ENCODE data around the gene CSGALNACT2.

Gene CSGALNACT2

DNA sequence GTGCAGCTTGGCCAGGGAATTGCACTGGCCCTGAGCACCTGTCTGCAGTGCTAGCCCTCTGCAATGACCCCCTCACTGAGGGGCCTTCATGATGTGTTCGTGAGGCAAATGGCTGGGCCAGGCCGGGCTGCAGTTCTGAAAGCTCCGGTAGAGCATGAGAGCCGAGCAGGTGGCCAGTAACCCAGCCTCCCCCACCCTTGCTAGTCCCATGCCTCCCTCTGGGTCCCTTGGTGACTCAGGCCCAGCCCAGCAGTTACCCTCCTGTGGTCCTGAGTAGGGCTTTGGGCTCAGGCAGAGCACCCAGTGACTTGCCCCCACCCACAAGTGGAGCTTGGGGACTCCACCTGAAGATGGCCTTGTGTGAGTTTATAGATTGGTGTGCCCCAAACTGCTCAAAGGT, 16.1 kb upstream of the CSGALNACT2 start:
- FAIRE-seq: no peak
- no peak for TF ChIP-seq CTCF (IDR thresholded peaks at IDR 0.05; ENCODE audit: insufficient read depth, missing control alignments)
- no peak for DNase-seq (ENCODE audit: insufficient read length, low spot score)

- no peak for TF ChIP-seq CTCF (IDR thresholded peaks at IDR 0.05; ENCODE audit: insufficient read depth, missing control alignments)
- FAIRE-seq (no peak), DNase-seq (ENCODE audit: insufficient read length, low spot score) (no peak)
Measured at GRCh38 chr10:43122826-43123225, 15.4 kb upstream of the CSGALNACT2 start.

- no peak for TF ChIP-seq CTCF (IDR thresholded peaks at IDR 0.05; ENCODE audit: insufficient read depth, missing control alignments)
- no peak for FAIRE-seq
- no peak for DNase-seq (ENCODE audit: insufficient read length, low spot score)
Measured at GRCh38 chr10:43123361-43124093, 14.7 kb upstream of the CSGALNACT2 start.

- FAIRE-seq (no peak), DNase-seq (ENCODE audit: insufficient read length, low spot score) (no peak)
- no peak for TF ChIP-seq CTCF (IDR thresholded peaks at IDR 0.05; ENCODE audit: insufficient read depth, missing control alignments)
Measured at GRCh38 chr10:43124094-43124521, 14.1 kb upstream of the CSGALNACT2 start.

GRCh38 chr10:43124574-43125273, 13.5 kb upstream of the CSGALNACT2 start:
- no peak for TF ChIP-seq CTCF (IDR thresholded peaks at IDR 0.05; ENCODE audit: insufficient read depth, missing control alignments)
- DNase-seq (ENCODE audit: insufficient read length, low spot score): no peak
- FAIRE-seq: no peak

- no peak for TF ChIP-seq CTCF (IDR thresholded peaks at IDR 0.05; ENCODE audit: insufficient read depth, missing control alignments)
- no peak for DNase-seq (ENCODE audit: insufficient read length, low spot score)
- no peak for FAIRE-seq
Measured at GRCh38 chr10:43125274-43125845, 12.9 kb upstream of the CSGALNACT2 start.

All from D721Med (cell line).